Duodenal mucosa (tissue), 2 donors: ENCODE measurements around the gene ADNP2.
A peak's percentile ranks its signal among the peaks of the same experiment; 100 is the strongest.

Experiments used
- H3K27ac ChIP-seq: one replicate; pipeline ENCODE4 v1.7.0; 2013; ENCODE audit warnings: low read depth, low read length
- H3K27me3 ChIP-seq, 2 donors: one replicate each; pipeline ENCODE4 v1.7.0; 2013; ENCODE audit warnings: low read length in 2 of 2, control low read depth in 1 of 2; ENCODE audit not compliant: insufficient read depth in 2 of 2, control insufficient read depth in 1 of 2
- H3K36me3 ChIP-seq, 2 donors: one replicate each; pipeline ENCODE4 v1.7.0; 2013; ENCODE audit warnings: low read length in 2 of 2, control low read depth in 1 of 2; ENCODE audit not compliant: insufficient read depth in 2 of 2, control insufficient read depth in 1 of 2
- H3K4me1 ChIP-seq, 2 donors: one replicate each; pipeline ENCODE4 v1.7.0; 2013; ENCODE audit warnings: low read length in 2 of 2, control low read depth in 1 of 2; ENCODE audit not compliant: insufficient read depth in 2 of 2, control insufficient read depth in 1 of 2
- H3K4me3 ChIP-seq, 2 donors: one replicate each; pipeline ENCODE4 v1.7.0; 2013; ENCODE audit warnings: low read length in 2 of 2, low read depth in 1 of 2
- H3K9ac ChIP-seq, 2 donors: one replicate each; pipeline ENCODE4 v1.7.0; 2013; ENCODE audit warnings: low read length in 2 of 2, low read depth in 1 of 2
- H3K9me3 ChIP-seq, 2 donors: one replicate each; pipeline ENCODE4 v1.7.0; 2013; ENCODE audit warnings: low read length in 2 of 2, control low read depth in 1 of 2; ENCODE audit not compliant: control insufficient read depth in 1 of 2

The ADNP2 gene

GRCh38 chr18:80105369-80106167 is 3.5 kb upstream of the ADNP2 start:
- no peak overlapping the region for H3K27ac ChIP-seq
- peaks cover 0 to 5% of the 10 kb centered on the region in 2 donors for H3K9me3 ChIP-seq
- no peak overlapping the region for H3K9ac ChIP-seq
- H3K36me3 ChIP-seq = no peaks in the 10 kb centered on the region
- peaks cover 5 to 7% of the 10 kb centered on the region in 2 donors for H3K4me1 ChIP-seq
- H3K4me3 ChIP-seq = no peak overlapping the region
- no peaks in the 10 kb centered on the region for H3K27me3 ChIP-seq

- Histone ChIP-seq H3K4me1 (peaks cover 7 to 13% of the 10 kb centered on the region in 2 donors), H3K27ac (no peak overlapping the region), H3K4me3 (no peak overlapping the region), H3K9ac (no peak overlapping the region), H3K27me3 (no peaks in the 10 kb centered on the region), H3K9me3 (peaks cover 0 to 5% of the 10 kb centered on the region in 2 donors), H3K36me3 (no peaks in the 10 kb centered on the region)
These were observed 2.5 kb upstream of the ADNP2 start for GRCh38 chr18:80106482-80107051.

GRCh38 chr18:80107426-80107825 is 1.6 kb upstream of the ADNP2 start:
- H3K27me3 ChIP-seq = no peaks in the 10 kb centered on the region
- H3K36me3 ChIP-seq = no peaks in the 10 kb centered on the region
- no peak overlapping the region for H3K27ac ChIP-seq
- no peak overlapping the region for H3K4me3 ChIP-seq
- H3K4me1 ChIP-seq = peaks cover 7 to 13% of the 10 kb centered on the region in 2 donors
- H3K9me3 ChIP-seq = peaks cover 0 to 5% of the 10 kb centered on the region in 2 donors
- no peak overlapping the region for H3K9ac ChIP-seq

- H3K27me3 ChIP-seq = no peaks in the 10 kb centered on the region
- no peak overlapping the region for H3K9ac ChIP-seq
- H3K27ac ChIP-seq = no peak overlapping the region
- H3K36me3 ChIP-seq = no peaks in the 10 kb centered on the region
- no peak overlapping the region for H3K4me3 ChIP-seq
- peaks cover 0 to 5% of the 10 kb centered on the region in 2 donors for H3K9me3 ChIP-seq
- peaks cover 7 to 13% of the 10 kb centered on the region in 2 donors for H3K4me1 ChIP-seq
These were observed 933 bp upstream of the ADNP2 start for GRCh38 chr18:80108121-80108536.

- H3K27me3 ChIP-seq = no peaks in the 10 kb centered on the region
- peak overlapping the region; percentile 56 to 67 for H3K9ac ChIP-seq
- peaks cover 0 to 5% of the 10 kb centered on the region in 2 donors for H3K9me3 ChIP-seq
- H3K4me3 ChIP-seq = peak overlapping the region; percentile 75 to 77
- H3K36me3 ChIP-seq = no peaks in the 10 kb centered on the region
- peaks cover 7 to 13% of the 10 kb centered on the region in 2 donors for H3K4me1 ChIP-seq
- no peak overlapping the region for H3K27ac ChIP-seq
These were observed 615 bp downstream of the ADNP2 start for GRCh38 chr18:80109676-80110078.

GRCh38 chr18:80112624-80113248 is 3.7 kb downstream of the ADNP2 start:
- Histone ChIP-seq H3K27ac (no peak overlapping the region), H3K4me1 (peaks cover 7 to 13% of the 10 kb centered on the region in 2 donors), H3K36me3 (no peaks in the 10 kb centered on the region), H3K4me3 (no peak overlapping the region), H3K9ac (no peak overlapping the region), H3K9me3 (peaks cover 0 to 5% of the 10 kb centered on the region in 2 donors), H3K27me3 (no peaks in the 10 kb centered on the region)

- Histone ChIP-seq H3K4me3 (no peak overlapping the region), H3K36me3 (peaks cover 0 to 8% of the 10 kb centered on the region in 2 donors), H3K9me3 (no peaks in the 10 kb centered on the region), H3K27me3 (no peaks in the 10 kb centered on the region), H3K9ac (no peak overlapping the region), H3K4me1 (peaks cover 7 to 11% of the 10 kb centered on the region in 2 donors), H3K27ac (no peak overlapping the region)
These were observed 6.0 kb downstream of the ADNP2 start for GRCh38 chr18:80115035-80115434.

GRCh38 chr18:80119111-80119510 is 10.0 kb downstream of the ADNP2 start:
- no peaks in the 10 kb centered on the region for H3K27me3 ChIP-seq
- H3K9me3 ChIP-seq = no peaks in the 10 kb centered on the region
- H3K4me3 ChIP-seq = no peak overlapping the region
- peaks cover 0 to 8% of the 10 kb centered on the region in 2 donors for H3K36me3 ChIP-seq
- H3K9ac ChIP-seq = no peak overlapping the region
- H3K27ac ChIP-seq = no peak overlapping the region
- H3K4me1 ChIP-seq = no peaks in the 10 kb centered on the region

- H3K36me3 ChIP-seq = peaks cover 0 to 8% of the 10 kb centered on the region in 2 donors
- no peak overlapping the region for H3K9ac ChIP-seq
- no peaks in the 10 kb centered on the region for H3K27me3 ChIP-seq
- H3K4me3 ChIP-seq = no peak overlapping the region
- H3K9me3 ChIP-seq = no peaks in the 10 kb centered on the region
- no peak overlapping the region for H3K27ac ChIP-seq
- H3K4me1 ChIP-seq = no peaks in the 10 kb centered on the region
These were observed 11.9 kb downstream of the ADNP2 start for GRCh38 chr18:80120932-80121331.

GRCh38 chr18:80124131-80124530 is 15.1 kb downstream of the ADNP2 start:
- Histone ChIP-seq H3K9ac (no peak overlapping the region), H3K4me3 (no peak overlapping the region), H3K9me3 (no peaks in the 10 kb centered on the region), H3K36me3 (peaks cover 4 to 5% of the 10 kb centered on the region in 2 donors), H3K27ac (no peak overlapping the region), H3K4me1 (no peaks in the 10 kb centered on the region), H3K27me3 (no peaks in the 10 kb centered on the region)
